Measurements from ENCODE around the gene ADAMTS18.
"Not testable (repeated sequence)": the region's sequence is repeated elsewhere in the genome, so short reads cannot be mapped to it uniquely, and the experiment has no call there.

Gene ADAMTS18

GRCh38 chr16:77277141-77277540, 157.7 kb downstream of the ADAMTS18 start:
- no peak for DNase-seq

- no peak for DNase-seq
Measured at GRCh38 chr16:77276661-77277060, 158.2 kb downstream of the ADAMTS18 start.

GRCh38 chr16:77275303-77275702, 159.5 kb downstream of the ADAMTS18 start:
- not testable (repeated sequence) for DNase-seq

GRCh38 chr16:77273815-77274214, 161.0 kb downstream of the ADAMTS18 start:
- no peak for DNase-seq

GRCh38 chr16:77271532-77272426, 163.1 kb downstream of the ADAMTS18 start:
- no peak for DNase-seq

- not testable (repeated sequence) for DNase-seq
Measured at GRCh38 chr16:77266185-77266584, 168.6 kb downstream of the ADAMTS18 start.

- DNase-seq, result no peak
Measured at GRCh38 chr16:77262971-77263370, 171.9 kb downstream of the ADAMTS18 start.

- DNase-seq, result no peak
Measured at GRCh38 chr16:77250400-77250799, 184.4 kb downstream of the ADAMTS18 start.

- no peak for DNase-seq
Measured at GRCh38 chr16:77246150-77246549, 188.7 kb downstream of the ADAMTS18 start.

GRCh38 chr16:77242471-77242870, 192.4 kb downstream of the ADAMTS18 start:
- not testable (repeated sequence) for DNase-seq

- no peak for DNase-seq
Measured at GRCh38 chr16:77238593-77238992, 196.2 kb downstream of the ADAMTS18 start.

- DNase-seq, result peak; percentile 38
Measured at GRCh38 chr16:77236063-77236511, 198.7 kb downstream of the ADAMTS18 start.

GRCh38 chr16:77234611-77235010, 200.2 kb downstream of the ADAMTS18 start:
- DNase-seq, result no peak

- no peak for DNase-seq
Measured at GRCh38 chr16:77233799-77234519, 200.9 kb downstream of the ADAMTS18 start.

Measured in NCI-H1417 treated with DMSO at 0.1 percent for 48 hours (cell line).